K562 (cell line): ENCODE measurements around the gene BOLL.

ENCODE experiments used
- ARID1B ChIP-seq: fragments of 450-650 bp; IDR thresholded peaks from 2 replicates; pipeline ENCODE4 v1.6.1; 2016; ENCODE audit warnings: antibody characterized with exemption, mild to moderate bottlenecking, inconsistent platforms
- EP300 ChIP-seq: IDR thresholded peaks from 2 replicates; pipeline ENCODE4 v1.6.1; 2012; ENCODE audit warnings: low read length, improper control_type of control experiment
- MAFK ChIP-seq: IDR thresholded peaks from 2 replicates; pipeline ENCODE4 v1.6.1; 2011; ENCODE audit warnings: low read length, improper control_type of control experiment
- SIX5 ChIP-seq, 2 experiments: IDR thresholded peaks; 2 replicates each; pipeline ENCODE4 v1.6.1; 2011; ENCODE audit warnings: low read length in 2 of 2, borderline replicate concordance in 1 of 2, low read depth in 1 of 2, mild to moderate bottlenecking in 1 of 2, moderate library complexity in 1 of 2; ENCODE audit not compliant: insufficient read depth in 1 of 2
- TEAD2 ChIP-seq: fragments of 450-650 bp; IDR thresholded peaks from 2 replicates; pipeline ENCODE4 v1.6.1; 2016; ENCODE audit warnings: missing genetic modification characterization, control low read depth, missing compliant biosample characterization
- XRCC5 ChIP-seq: fragments of 200-400 bp; formaldehyde crosslinking; IDR thresholded peaks from 2 replicates; pipeline ENCODE4 v1.6.1; 2017; ENCODE audit warnings: low read depth, mild to moderate bottlenecking, low read length
- ZFP1 ChIP-seq: fragments of 450-650 bp; formaldehyde crosslinking; IDR thresholded peaks from 2 replicates; pipeline ENCODE4 v1.4.0; 2020; ENCODE audit warnings: mild to moderate bottlenecking, mixed read lengths
- TF ChIP-seq, protein P1 (sequence below): sonication (generic); formaldehyde crosslinking; IDR thresholded peaks from 2 replicates; pipeline ENCODE4 v1.8.1; 2023; ENCODE audit warnings: mild to moderate bottlenecking, missing genetic modification reagents, moderate library complexity

GRCh38 chr2:197810016-197810415 lies 24.9 kb upstream of the BOLL start:
- TF ChIP-seq ARID1B (no peak), SIX5 (IDR thresholded peaks at IDR 0.05; ENCODE audit: borderline replicate concordance in 1 of 2, insufficient read depth in 1 of 2, low read depth in 1 of 2, low read length in 2 of 2) (no peak), XRCC5 (no peak), EP300 (no peak), TEAD2 (tag) (no peak), MAFK (no peak), ZFP1 (CRISPR knock-in tag) (no peak)
- TF ChIP-seq, protein P1, sequence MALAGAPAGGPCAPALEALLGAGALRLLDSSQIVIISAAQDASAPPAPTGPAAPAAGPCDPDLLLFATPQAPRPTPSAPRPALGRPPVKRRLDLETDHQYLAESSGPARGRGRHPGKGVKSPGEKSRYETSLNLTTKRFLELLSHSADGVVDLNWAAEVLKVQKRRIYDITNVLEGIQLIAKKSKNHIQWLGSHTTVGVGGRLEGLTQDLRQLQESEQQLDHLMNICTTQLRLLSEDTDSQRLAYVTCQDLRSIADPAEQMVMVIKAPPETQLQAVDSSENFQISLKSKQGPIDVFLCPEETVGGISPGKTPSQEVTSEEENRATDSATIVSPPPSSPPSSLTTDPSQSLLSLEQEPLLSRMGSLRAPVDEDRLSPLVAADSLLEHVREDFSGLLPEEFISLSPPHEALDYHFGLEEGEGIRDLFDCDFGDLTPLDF (CRISPR knock-in tag) = no peak
